Heart left ventricle (tissue), 13 donors: Measurements from ENCODE around the gene ST6GALNAC5.

ENCODE experiments used
- CTCF ChIP-seq, 12 donors: fragments of 200-600 bp; sonication (generic) in 4 of 12; IDR thresholded peaks; one replicate each; pipeline versions ENCODE4 v1.5.0 to v1.8.0; 2018 to 2022; ENCODE audit warnings: antibody characterized with exemption in 12 of 12, mild to moderate bottlenecking in 5 of 12
- POLR2A ChIP-seq, 2 donors: fragments of 450-650 bp; IDR thresholded peaks; one replicate each; pipeline ENCODE4 v1.6.1; 2017; ENCODE audit warnings: antibody characterized with exemption in 2 of 2, mild to moderate bottlenecking in 2 of 2, moderate library complexity in 2 of 2
- donor health status: ischemic (EF 13 %, LVEDD 7.1; RV severe dilation, severe dysfunction).
- donor health status: DM: no; HTN: yes; CAD: no.
- donor health status: DM: no; HTN: no; CAD: no.
- donor health status: ischemic (EF 25% LVEDD 6.9; RV normal size, moderate dysfunction).
- donor health status: ischemic (EF 25% LVEDD 5.7; RV mildly dilated, moderate dysfunction).
- donor health status: ischemic (EF 35%, LVEDD 5.7; RV mildly dilated, moderate dysfunction).
- donor health status: nonischemic (EF 11% LVEDD 7.7; RV severe dilation, severe dysfunction).
- donor health status: DM: yes; HTN: yes; CAD: no.
- donor health status: PGD.
- donor health status: ischemic (EF 29% LVEDD 5.4; RV normal size, mild dysfunction).
- donor health status: nonischemic (EF 23%, LVEDD 6.1; RV moderate dilation, normal function).

- TF ChIP-seq POLR2A (IDR thresholded peaks at IDR 0.05) (no peak), CTCF (IDR thresholded peaks at IDR 0.05) (no peak)
These were observed 14.5 kb downstream of the ST6GALNAC5 start for GRCh38 chr1:76881762-76882161.
